Kasumi-1 (cell line): ENCODE results near the gene FER.
"Not testable (repeated sequence)": the region's sequence is repeated elsewhere in the genome, so short reads cannot be mapped to it uniquely, and the experiment has no call there.

Source experiments
- DNase-seq, 2 experiments: peaks; one replicate each; lab custom pipeline; 2025; lab: John Stamatoyannopoulos, UW

Gene FER

DNA sequence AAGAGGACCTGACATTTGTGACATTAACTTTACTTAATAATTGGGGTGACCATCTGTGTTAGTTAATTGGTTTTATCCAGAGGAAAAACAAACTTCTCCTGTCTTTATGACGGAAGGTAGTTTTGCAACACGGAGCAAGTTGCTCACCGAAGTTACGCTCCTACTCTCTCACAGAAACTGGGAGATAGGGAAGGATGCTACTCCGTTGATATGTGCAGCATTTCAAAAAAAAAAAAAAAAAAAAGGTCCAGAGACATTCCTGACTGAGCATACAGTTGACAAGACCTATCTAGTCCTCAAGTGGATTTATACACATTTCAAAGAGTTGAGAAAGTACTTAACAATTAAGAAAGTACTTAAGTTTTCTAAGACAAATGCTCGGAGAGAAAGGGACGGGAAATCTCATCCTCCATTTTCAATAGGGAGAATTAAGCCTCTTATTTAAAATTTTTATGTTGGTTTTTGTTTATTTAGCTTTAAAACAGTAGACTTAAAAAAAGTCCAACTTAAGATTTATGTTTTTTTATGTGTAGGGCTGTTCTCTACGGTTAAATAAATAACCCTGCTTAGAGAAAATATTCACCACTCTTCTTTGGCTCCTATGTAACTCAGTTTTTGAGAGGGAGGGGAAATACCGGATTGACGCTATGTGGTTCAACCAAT, 455 bp upstream of the FER start:
- no peak for DNase-seq

GRCh38 chr5:108748401-108749127, 867 bp downstream of the FER start:
- peak; percentile 99 for DNase-seq

- peak; percentile 59 to 60 for DNase-seq
Measured at GRCh38 chr5:108749128-108749861, 1.6 kb downstream of the FER start.

- DNase-seq = no peak
Measured at GRCh38 chr5:108753331-108753730, 5.6 kb downstream of the FER start.

DNA sequence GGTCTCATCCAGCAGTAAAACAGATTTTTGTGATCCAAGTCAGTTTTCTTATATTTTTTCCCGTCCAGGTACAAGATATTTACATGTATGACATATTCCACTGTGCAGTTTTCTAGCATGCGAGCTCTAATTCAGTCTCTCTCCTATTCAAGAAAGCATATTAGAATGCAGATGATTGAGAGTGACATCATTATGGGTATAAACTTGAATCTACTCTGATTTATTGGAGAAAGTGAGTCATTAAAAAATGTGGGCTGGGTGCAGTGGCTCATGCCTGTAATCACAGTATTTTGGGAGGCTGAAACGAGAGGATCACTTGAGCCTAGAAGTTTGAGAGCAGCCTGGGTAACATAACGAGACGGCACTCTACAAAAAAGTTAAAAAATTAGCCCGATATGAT, 6.2 kb downstream of the FER start:
- DNase-seq = no peak

DNA sequence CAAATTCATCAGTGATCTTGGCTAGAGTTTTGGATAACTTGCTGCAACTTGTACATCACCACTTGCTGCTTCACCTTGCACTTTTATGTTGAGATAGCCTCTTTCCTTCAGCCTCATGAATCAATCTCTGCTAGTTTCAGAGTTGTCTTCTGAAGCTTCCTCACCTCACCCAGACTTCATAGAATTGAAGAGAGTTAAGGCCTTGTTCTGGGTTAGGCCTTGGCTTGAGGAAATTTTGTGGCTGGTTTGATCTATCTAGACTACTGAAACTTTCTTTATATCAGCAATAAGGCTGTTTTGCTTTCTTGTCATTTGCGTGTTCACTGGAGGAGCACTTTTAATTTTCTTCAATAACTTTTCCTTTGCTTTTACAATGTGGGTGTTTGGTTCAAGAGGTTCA, 12.8 kb downstream of the FER start:
- DNase-seq = no peak

GRCh38 chr5:108762660-108763059, 15.0 kb downstream of the FER start:
- peak; percentile 19 to 29 for DNase-seq

- no peak for DNase-seq
Measured at GRCh38 chr5:108763222-108763916, 15.7 kb downstream of the FER start.

GRCh38 chr5:108765647-108766046, 17.9 kb downstream of the FER start:
- no peak for DNase-seq

GRCh38 chr5:108766916-108767315, 19.2 kb downstream of the FER start:
- DNase-seq = not testable (repeated sequence)

DNA sequence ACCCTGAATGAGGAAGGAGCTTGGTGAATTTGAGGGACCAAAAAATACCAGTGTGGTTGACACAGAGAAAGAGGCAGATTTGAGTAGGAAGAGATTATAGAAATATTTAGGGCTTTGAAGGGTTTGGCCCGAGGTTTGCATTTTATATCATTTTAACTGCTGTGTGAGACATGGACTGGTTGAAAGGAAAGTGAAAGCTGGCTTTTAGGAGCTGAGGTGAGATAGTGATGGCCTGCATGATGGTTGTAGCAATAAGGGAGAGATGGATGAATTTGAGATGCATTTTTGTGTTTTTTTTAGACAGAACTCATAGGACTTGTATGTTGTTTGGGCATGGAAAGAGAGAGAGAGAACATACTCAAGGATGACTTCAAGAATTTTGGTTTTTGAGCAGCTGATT, 21.7 kb downstream of the FER start:
- no peak for DNase-seq

DNA sequence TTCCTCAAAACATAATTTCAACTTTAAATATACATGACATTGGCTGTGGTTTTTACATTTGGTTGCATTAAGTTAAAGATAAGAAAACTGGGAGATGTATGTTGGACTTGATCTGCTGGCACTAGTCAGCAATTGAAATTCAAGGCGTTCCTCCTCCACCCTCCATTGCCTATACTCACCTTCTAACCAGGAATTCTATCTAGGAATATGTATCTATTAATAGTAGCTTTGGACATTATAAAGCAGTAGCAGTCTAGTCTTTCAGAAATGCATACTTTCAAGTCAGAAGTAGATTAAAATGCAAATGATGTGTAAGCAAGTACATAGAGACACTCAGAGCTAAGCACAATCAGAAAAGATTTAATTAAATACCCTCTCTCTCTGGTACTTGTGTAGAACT, 24.9 kb downstream of the FER start:
- no peak for DNase-seq

GRCh38 chr5:108773330-108773729, 25.6 kb downstream of the FER start:
- no peak for DNase-seq

- not testable (repeated sequence) for DNase-seq
Measured at GRCh38 chr5:108774079-108774478, 26.4 kb downstream of the FER start.

DNA sequence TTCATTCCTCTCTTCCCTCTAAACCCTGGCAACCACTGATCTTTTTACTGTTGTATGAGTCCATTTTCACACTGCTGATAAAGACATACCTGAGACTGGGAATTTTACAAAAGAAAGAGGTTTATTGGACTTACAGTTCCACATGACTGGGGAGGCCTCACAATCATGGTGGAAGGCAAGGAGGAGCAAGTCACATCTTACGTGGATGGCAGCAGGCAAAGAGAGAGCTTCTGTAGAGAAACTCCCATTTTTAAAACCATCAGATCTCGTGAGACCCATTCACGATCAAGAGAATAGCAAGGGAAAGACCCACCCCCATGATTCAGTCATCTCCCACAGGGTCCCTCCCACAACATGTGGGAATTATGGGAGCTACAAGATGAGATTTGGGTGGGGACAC, 29.9 kb downstream of the FER start:
- not testable (repeated sequence) for DNase-seq

GRCh38 chr5:108784577-108784976, 36.9 kb downstream of the FER start:
- not testable (repeated sequence) for DNase-seq

DNA sequence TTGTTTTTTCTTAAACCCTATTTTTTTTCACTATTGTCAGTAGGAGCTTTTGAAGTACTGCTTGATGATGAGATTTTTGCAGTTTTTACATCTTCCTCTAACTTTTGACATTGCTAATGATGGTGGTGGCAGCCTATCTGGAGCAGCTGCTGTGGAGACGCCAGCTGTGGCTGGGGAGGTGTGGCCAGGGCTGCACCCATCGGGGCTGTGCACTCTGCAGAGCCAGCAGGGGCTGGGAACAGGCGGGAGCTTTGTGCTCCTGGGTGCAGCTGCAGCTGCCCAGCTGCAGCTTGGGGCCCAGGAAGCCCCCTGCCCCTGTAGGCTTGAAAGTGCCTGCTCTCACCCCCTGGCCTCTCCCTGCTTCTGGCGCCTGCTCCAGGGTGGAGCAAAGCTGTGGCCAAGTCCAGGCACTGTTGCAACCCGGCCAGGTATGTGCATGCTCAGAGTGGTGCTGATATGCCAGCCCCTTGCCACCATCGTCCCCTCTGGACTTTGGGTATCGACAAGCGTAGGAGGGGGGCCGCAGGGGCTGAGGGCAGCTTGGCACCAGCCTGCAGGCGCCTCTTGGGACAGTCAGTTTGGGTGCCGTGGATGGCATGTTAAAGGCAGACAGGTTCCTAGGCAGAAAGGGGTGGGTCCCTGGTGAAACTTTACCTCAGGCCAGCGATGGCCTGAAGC, 39.2 kb downstream of the FER start:
- DNase-seq = no peak

GRCh38 chr5:108788142-108788541, 40.4 kb downstream of the FER start:
- DNase-seq = no peak

DNA sequence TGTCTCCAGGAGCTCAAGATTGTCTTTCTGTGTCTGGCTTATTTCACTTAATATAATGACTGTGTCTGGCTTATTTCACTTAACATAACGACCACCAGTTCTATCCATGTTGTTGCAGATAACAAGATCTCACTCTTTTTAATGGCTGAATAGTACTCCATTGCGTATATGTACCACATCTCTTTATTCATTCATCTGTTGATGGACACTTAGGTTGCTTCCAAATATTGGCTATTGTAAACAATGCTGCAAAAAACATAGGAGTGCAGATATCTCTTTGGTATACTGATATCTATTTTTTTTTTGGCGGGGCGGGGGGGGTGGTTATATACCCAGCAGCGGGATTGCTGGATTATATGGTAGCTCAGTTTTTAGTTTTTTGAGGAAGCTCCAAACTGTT, 45.5 kb downstream of the FER start:
- DNase-seq = no peak

GRCh38 chr5:108794349-108794748, 46.7 kb downstream of the FER start:
- DNase-seq = not testable (repeated sequence)

- DNase-seq = no peak
Measured at GRCh38 chr5:108797396-108797795, 49.7 kb downstream of the FER start.

DNA sequence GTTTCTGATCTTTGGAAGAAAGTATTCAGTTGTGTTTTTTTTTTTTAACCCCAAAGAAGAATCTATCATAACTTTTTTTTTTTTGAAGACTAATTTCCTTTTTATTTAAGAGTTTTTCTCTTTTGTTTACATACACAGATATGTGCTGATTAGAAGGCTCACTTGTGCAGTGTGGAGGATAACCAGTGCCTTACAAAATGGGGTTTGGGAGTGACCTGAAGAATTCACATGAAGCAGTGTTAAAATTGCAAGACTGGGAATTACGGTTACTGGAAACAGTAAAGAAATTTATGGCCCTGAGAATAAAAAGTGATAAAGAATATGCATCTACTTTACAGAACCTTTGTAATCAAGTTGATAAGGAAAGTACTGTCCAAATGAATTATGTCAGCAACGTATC, 50.3 kb downstream of the FER start:
- DNase-seq = no peak
